ENCODE results near the gene OCA2. TPM values are rescaled to one million over a fixed set of nuclear protein-coding genes. Genes with fewer than 3 reads are reported as not detected.

The OCA2 gene
- total RNA-seq, 4 donors from 2014 or later: 0.17 to 1.2 (median 0.24) TPM

GRCh38 chr15:27705056-27705455 is 394.1 kb downstream of the OCA2 start:
- H3K36me3 ChIP-seq: no peaks in the 10 kb centered on the region
- H3K4me1 ChIP-seq: no peaks in the 10 kb centered on the region
- no peak overlapping the region for H3K27ac ChIP-seq (replicated peaks in 1 of 4)
- peaks cover 0 to 34% (median 7%) of the 10 kb centered on the region in 4 donors for H3K9me3 ChIP-seq
- peaks cover 0 to 14% (median 0%) of the 10 kb centered on the region in 4 donors for H3K27me3 ChIP-seq
- WGBS: 76% methylated on average over 5 of the region's 5 CpGs
- TF ChIP-seq POLR2AphosphoS5 (IDR thresholded peaks at IDR 0.05): no peak
- TF ChIP-seq POLR2A (IDR thresholded peaks at IDR 0.05; ENCODE audit: low read depth): no peak
- TF ChIP-seq, protein P1, sequence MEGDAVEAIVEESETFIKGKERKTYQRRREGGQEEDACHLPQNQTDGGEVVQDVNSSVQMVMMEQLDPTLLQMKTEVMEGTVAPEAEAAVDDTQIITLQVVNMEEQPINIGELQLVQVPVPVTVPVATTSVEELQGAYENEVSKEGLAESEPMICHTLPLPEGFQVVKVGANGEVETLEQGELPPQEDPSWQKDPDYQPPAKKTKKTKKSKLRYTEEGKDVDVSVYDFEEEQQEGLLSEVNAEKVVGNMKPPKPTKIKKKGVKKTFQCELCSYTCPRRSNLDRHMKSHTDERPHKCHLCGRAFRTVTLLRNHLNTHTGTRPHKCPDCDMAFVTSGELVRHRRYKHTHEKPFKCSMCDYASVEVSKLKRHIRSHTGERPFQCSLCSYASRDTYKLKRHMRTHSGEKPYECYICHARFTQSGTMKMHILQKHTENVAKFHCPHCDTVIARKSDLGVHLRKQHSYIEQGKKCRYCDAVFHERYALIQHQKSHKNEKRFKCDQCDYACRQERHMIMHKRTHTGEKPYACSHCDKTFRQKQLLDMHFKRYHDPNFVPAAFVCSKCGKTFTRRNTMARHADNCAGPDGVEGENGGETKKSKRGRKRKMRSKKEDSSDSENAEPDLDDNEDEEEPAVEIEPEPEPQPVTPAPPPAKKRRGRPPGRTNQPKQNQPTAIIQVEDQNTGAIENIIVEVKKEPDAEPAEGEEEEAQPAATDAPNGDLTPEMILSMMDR (IDR thresholded peaks at IDR 0.05): no peak
- no peak for TF ChIP-seq EP300 (IDR thresholded peaks at IDR 0.05)
- H3K4me3 ChIP-seq: no peak overlapping the region
- DNase-seq (ENCODE audit: extremely low spot score): no peak
- intact Hi-C loops (cut with DNase I): no loop called here

Other genes starting within 250 kb of the OCA2 start
- gene HERC2, start 222.9 kb upstream of the OCA2 start, total RNA-seq: 10 to 100 TPM; 57.0 to 96.3 (median 66.0) TPM